Measurements from ENCODE around the gene RIPPLY2. TPM values are rescaled to one million over a fixed set of nuclear protein-coding genes. Genes with fewer than 3 reads are reported as not detected.
"Not testable (repeated sequence)": the region's sequence is repeated elsewhere in the genome, so short reads cannot be mapped to it uniquely, and the experiment has no call there.

Gene RIPPLY2, protein sequence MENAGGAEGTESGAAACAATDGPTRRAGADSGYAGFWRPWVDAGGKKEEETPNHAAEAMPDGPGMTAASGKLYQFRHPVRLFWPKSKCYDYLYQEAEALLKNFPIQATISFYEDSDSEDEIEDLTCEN
- not detected for total RNA-seq
- long read RNA-seq: 0 reads

GRCh38 chr6:83853178-83854000 lies at the start of gene RIPPLY2:
Gene RIPPLY2, plus strand, starts transcription at chr6:83853360. Its CDS starts 57 bp downstream, at chr6:83853417.
- Histone ChIP-seq H3K27me3 (peaks cover 0 to 7% of the 10 kb centered on the region in 2 donors), H3K4me1 (peaks cover 0 to 10% (median 0%) of the 10 kb centered on the region in 4 donors), H3K27ac (no peak within 1 kb of the TSS), H3K9me3 (no peaks in the 10 kb centered on the region), H3K36me3 (no peaks in the 10 kb centered on the region), H3K4me3 (peak within 1 kb of the TSS in 2 of 3 donors; percentile 3 to 27)
- DNase-seq (peak in 2 of 3 donors; percentile 20 to 45), ATAC-seq (peak; percentile 25 to 64 (median 43))
- intact Hi-C loops (cut with DNase I): no loop called here
- TF ChIP-seq CTCF (IDR thresholded peaks at IDR 0.05) (no peak), POLR2A (IDR thresholded peaks at IDR 0.05) (no peak)
- 9% methylated on average over 7 of the region's 81 CpGs for WGBS (ENCODE audit: insufficient coverage, low coverage, low lambda C conversion rate, missing lambda C conversion rate)

DNA sequence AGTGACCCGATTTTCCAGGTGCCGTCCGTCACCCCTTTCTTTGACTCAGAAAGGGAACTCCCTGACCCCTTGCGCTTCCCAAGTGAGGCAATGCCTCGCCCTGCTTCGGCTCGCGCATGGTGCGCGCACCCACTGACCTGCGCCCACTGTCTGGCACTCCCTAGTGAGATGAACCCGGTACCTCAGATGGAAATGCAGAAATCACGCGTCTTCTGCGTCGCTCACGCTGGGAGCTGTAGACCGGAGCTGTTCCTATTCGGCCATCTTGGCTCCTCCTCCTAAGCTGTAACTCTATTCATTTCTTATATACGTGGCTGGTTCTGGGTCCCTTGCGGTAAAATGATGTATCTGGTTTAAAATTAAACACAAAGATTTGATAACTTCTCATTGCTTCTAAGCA lies 49.7 kb upstream of the RIPPLY2 start:
- ATAC-seq; DNase-seq; H3K27me3 ChIP-seq; H3K36me3 ChIP-seq; H3K9me3 ChIP-seq; H3K27ac ChIP-seq; H3K4me3 ChIP-seq; intact Hi-C loops (cut with DNase I); H3K4me1 ChIP-seq: not testable (repeated sequence)
- WGBS (ENCODE audit: insufficient coverage, low coverage, low lambda C conversion rate, missing lambda C conversion rate): 87% methylated on average over 4 of the region's 21 CpGs

DNA sequence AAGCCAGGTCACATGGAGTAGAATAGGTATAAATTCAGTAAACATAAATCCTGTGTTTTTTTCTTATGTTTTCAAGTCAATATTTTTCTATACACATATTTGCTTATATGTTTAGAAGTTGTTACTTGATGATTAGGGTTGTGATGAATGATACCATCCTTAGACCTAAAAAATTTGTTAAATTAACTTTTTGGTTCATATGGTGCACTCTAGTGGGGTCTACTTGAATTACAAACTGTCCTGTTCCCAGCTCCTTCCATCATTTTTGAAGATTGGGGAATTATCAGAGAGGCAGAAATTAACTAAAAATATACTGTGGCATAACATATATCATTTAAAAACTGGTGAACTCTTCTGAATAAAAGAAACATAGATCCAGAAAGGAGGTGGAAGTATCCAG lies 48.3 kb upstream of the RIPPLY2 start:
- intact Hi-C loops (cut with DNase I): no loop called here
- Histone ChIP-seq H3K36me3 (no peaks in the 10 kb centered on the region), H3K4me3 (no peak overlapping the region), H3K27ac (no peak overlapping the region), H3K27me3 (no peaks in the 10 kb centered on the region), H3K9me3 (no peaks in the 10 kb centered on the region), H3K4me1 (no peaks in the 10 kb centered on the region)
- no peak for ATAC-seq
- TF ChIP-seq CTCF (IDR thresholded peaks at IDR 0.05) (no peak), POLR2A (IDR thresholded peaks at IDR 0.05) (no peak)
- DNase-seq: no peak

DNA sequence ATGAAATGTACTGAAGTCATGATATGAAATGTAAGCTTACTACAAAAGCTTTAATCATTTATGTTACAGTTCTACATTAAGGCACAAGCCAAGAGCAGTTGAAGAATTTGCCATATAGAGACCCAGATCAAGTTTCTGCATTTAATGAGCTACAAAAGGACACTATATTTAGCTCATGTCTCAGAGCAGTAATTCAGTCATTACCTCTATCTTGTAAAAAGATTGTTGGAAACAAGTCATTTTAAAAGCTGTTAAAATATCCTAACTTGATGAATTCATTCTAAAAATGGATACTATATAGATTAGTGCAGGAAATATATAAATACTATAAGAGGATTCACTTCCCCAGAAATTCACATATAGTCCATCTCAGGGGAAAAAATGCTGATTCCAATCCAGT lies 45.2 kb upstream of the RIPPLY2 start:
- H3K4me3 ChIP-seq: no peak overlapping the region
- no peak for DNase-seq
- no peaks in the 10 kb centered on the region for H3K9me3 ChIP-seq
- no peak overlapping the region for H3K27ac ChIP-seq
- H3K36me3 ChIP-seq: no peaks in the 10 kb centered on the region
- H3K27me3 ChIP-seq: no peaks in the 10 kb centered on the region
- ATAC-seq: no peak
- H3K4me1 ChIP-seq: no peaks in the 10 kb centered on the region
- TF ChIP-seq CTCF (IDR thresholded peaks at IDR 0.05) (no peak), POLR2A (IDR thresholded peaks at IDR 0.05) (no peak)
- intact Hi-C loops (cut with DNase I): no loop called here

- intact Hi-C loops (cut with DNase I): no loop called here
- TF ChIP-seq CTCF (IDR thresholded peaks at IDR 0.05) (no peak), POLR2A (IDR thresholded peaks at IDR 0.05) (no peak)
- no peak for ATAC-seq
Measured at GRCh38 chr6:83808926-83809325, 44.2 kb upstream of the RIPPLY2 start.

More at GRCh38 chr6:83808926-83809325, 44.2 kb upstream of the RIPPLY2 start:
- H3K27me3 ChIP-seq: no peaks in the 10 kb centered on the region
- no peaks in the 10 kb centered on the region for H3K4me1 ChIP-seq
- no peak overlapping the region for H3K27ac ChIP-seq
- WGBS (ENCODE audit: insufficient coverage, low coverage, low lambda C conversion rate, missing lambda C conversion rate): 33% methylated on average over 3 of the region's 3 CpGs
- no peaks in the 10 kb centered on the region for H3K36me3 ChIP-seq
- DNase-seq: no peak
- no peak overlapping the region for H3K4me3 ChIP-seq
- H3K9me3 ChIP-seq: no peaks in the 10 kb centered on the region
